ENCODE data around the gene ITGAL.

DNA sequence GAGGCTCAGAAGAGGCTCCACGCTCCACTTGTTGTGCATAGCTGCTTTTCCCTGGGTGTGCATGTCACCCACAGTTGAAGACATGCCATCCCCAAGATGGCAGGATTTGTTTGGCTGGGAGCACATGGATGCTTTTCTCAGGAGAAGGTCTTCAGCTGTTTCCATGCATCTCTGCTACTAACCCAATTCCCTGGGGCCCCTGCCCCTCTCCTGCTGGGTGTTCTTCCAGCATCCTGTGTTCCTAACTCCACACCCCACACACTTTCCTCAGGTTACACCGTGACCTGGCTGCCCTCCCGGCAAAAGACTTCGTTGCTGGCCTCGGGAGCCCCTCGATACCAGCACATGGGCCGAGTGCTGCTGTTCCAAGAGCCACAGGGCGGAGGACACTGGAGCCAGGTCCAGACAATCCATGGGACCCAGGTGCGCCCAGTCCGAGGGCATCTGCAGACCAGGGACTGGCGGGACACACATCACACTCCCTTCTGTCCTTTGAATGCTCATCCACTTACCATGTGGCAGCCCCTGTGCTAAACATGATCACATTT lies 21.5 kb downstream of the ITGAL start:
- TF ChIP-seq, protein P1, sequence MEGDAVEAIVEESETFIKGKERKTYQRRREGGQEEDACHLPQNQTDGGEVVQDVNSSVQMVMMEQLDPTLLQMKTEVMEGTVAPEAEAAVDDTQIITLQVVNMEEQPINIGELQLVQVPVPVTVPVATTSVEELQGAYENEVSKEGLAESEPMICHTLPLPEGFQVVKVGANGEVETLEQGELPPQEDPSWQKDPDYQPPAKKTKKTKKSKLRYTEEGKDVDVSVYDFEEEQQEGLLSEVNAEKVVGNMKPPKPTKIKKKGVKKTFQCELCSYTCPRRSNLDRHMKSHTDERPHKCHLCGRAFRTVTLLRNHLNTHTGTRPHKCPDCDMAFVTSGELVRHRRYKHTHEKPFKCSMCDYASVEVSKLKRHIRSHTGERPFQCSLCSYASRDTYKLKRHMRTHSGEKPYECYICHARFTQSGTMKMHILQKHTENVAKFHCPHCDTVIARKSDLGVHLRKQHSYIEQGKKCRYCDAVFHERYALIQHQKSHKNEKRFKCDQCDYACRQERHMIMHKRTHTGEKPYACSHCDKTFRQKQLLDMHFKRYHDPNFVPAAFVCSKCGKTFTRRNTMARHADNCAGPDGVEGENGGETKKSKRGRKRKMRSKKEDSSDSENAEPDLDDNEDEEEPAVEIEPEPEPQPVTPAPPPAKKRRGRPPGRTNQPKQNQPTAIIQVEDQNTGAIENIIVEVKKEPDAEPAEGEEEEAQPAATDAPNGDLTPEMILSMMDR (IDR thresholded peaks at IDR 0.05; ENCODE audit: extremely low read depth in 1 of 2, insufficient read depth in 1 of 2, low read depth in 1 of 2, low read length in 2 of 2), result no peak
- TF ChIP-seq EZH2 (IDR thresholded peaks at IDR 0.05; ENCODE audit: borderline replicate concordance, low read depth, low read length, severe bottlenecking), result no peak
- no peak for TF ChIP-seq POLR2AphosphoS5 (IDR thresholded peaks at IDR 0.05; ENCODE audit: insufficient read depth, low read depth, low read length)
- no peak for TF ChIP-seq POLR2A (IDR thresholded peaks at IDR 0.05; ENCODE audit: low read depth, low read length)
- no peak for TF ChIP-seq JUN (IDR thresholded peaks at IDR 0.05; ENCODE audit: borderline replicate concordance, insufficient read depth, insufficient read length, low read depth)

Data from endothelial cell of umbilical vein (primary cell).